Astrocyte (in vitro differentiated cells and primary cell): ENCODE measurements around the gene LMLN. TPM values are rescaled to one million over a fixed set of nuclear protein-coding genes. Genes with fewer than 3 reads are reported as not detected.

Source experiments
- DNase-seq: peaks from one replicate; pipeline ENCODE4 v3.0.0-alpha.2; 2010; ENCODE audit warnings: low read depth
- FAIRE-seq: peaks from 2 replicates; lab custom pipeline; 2011; peaks lifted over from hg19 to GRCh38; lab: Jason Lieb, UNC
- H2AFZ ChIP-seq: 2 replicates; pipeline ENCODE4 v1.6.0; 2012; ENCODE audit warnings: low read depth, low read length, inconsistent platforms
- H3K27ac ChIP-seq: 2 replicates; pipeline ENCODE4 v1.5.1; 2011; ENCODE audit warnings: low read depth, low read length, inconsistent platforms
- H3K27me3 ChIP-seq: 2 replicates; pipeline ENCODE4 v1.6.0; 2011; ENCODE audit warnings: low read length, inconsistent platforms; ENCODE audit not compliant: insufficient read depth
- H3K36me3 ChIP-seq: 2 replicates; pipeline ENCODE4 v1.5.1; 2011; ENCODE audit warnings: low read length, inconsistent platforms; ENCODE audit not compliant: insufficient read depth
- H3K4me1 ChIP-seq: 2 replicates; pipeline ENCODE4 v1.5.1; 2011; ENCODE audit warnings: low read length, inconsistent platforms; ENCODE audit not compliant: insufficient read depth
- H3K4me2 ChIP-seq: 2 replicates; pipeline ENCODE4 v1.6.0; 2012; ENCODE audit warnings: low read length, inconsistent platforms
- H3K4me3 ChIP-seq: 2 replicates; pipeline ENCODE4 v1.5.1; 2011; ENCODE audit warnings: low read depth, mild to moderate bottlenecking, low read length, inconsistent platforms; ENCODE audit not compliant: insufficient read depth
- H3K79me2 ChIP-seq: 2 replicates; pipeline ENCODE4 v1.6.0; 2012; ENCODE audit warnings: mild to moderate bottlenecking, low read length, inconsistent platforms; ENCODE audit not compliant: insufficient read depth
- H3K9ac ChIP-seq: 2 replicates; pipeline ENCODE4 v1.6.0; 2012; ENCODE audit warnings: mild to moderate bottlenecking, low read length, inconsistent platforms
- H3K9me3 ChIP-seq: 2 replicates; pipeline ENCODE4 v1.5.1; 2012; ENCODE audit warnings: low read depth, mild to moderate bottlenecking, low read length, inconsistent platforms; ENCODE audit not compliant: insufficient read depth
- H4K20me1 ChIP-seq: 2 replicates; pipeline ENCODE4 v1.6.0; 2012; ENCODE audit warnings: low read length, inconsistent platforms; ENCODE audit not compliant: insufficient read depth
- H3K27ac Mint-ChIP-seq: one replicate; pipeline ENCODE4 v1.8.0; 2021; ENCODE audit warnings: mild to moderate bottlenecking, mixed read lengths; ENCODE audit not compliant: unreplicated experiment
- H3K27me3 Mint-ChIP-seq: one replicate; pipeline ENCODE4 v1.8.0; 2021; ENCODE audit warnings: low read depth, mixed read lengths; ENCODE audit not compliant: unreplicated experiment
- H3K36me3 Mint-ChIP-seq: one replicate; pipeline ENCODE4 v1.8.0; 2021; ENCODE audit warnings: low read depth, mixed read lengths; ENCODE audit not compliant: unreplicated experiment
- H3K4me1 Mint-ChIP-seq: one replicate; pipeline ENCODE4 v1.8.0; 2021; ENCODE audit warnings: low read depth, mixed read lengths; ENCODE audit not compliant: unreplicated experiment
- H3K4me3 Mint-ChIP-seq: one replicate; pipeline ENCODE4 v1.8.0; 2021; ENCODE audit warnings: mild to moderate bottlenecking, moderate library complexity, mixed read lengths; ENCODE audit not compliant: unreplicated experiment
- H3K9me3 Mint-ChIP-seq: one replicate; pipeline ENCODE4 v1.8.0; 2021; ENCODE audit warnings: mild to moderate bottlenecking, mixed read lengths; ENCODE audit not compliant: unreplicated experiment
- EZH2 ChIP-seq: IDR thresholded peaks from 2 replicates; pipeline ENCODE4 v1.6.1; 2012; ENCODE audit warnings: mild to moderate bottlenecking, low read length, inconsistent platforms; ENCODE audit not compliant: insufficient read depth
- total RNA-seq: library from RNA; stranded (reverse); gene quantifications from 2 replicates; pipeline ENCODE4 v1.2.1, GENCODE V29; 2021
- TF ChIP-seq, protein P1 (sequence below): IDR thresholded peaks from 2 replicates; pipeline ENCODE4 v1.5.1; 2011; ENCODE audit warnings: low read depth, mild to moderate bottlenecking, inconsistent platforms, low read length, moderate library complexity; ENCODE audit not compliant: insufficient read depth

LMLN gene
- total RNA-seq, 1 donor from 2014 or later = 6.5 TPM

- H3K4me3 Mint-ChIP-seq = no peak overlapping the region
- Histone ChIP-seq H2AFZ (no peak overlapping the region), H3K4me1 (no peaks in the 10 kb centered on the region), H3K36me3 (no peaks in the 10 kb centered on the region), H3K4me2 (no peak overlapping the region), H3K27me3 (no peaks in the 10 kb centered on the region), H3K9me3 (no peaks in the 10 kb centered on the region), H3K79me2 (no peaks in the 10 kb centered on the region), H3K27ac (no peak overlapping the region), H4K20me1 (no peaks in the 10 kb centered on the region), H3K4me3 (no peak overlapping the region), H3K9ac (no peak overlapping the region)
- FAIRE-seq (no peak), DNase-seq (no peak)
- H3K4me1 Mint-ChIP-seq = no peaks in the 10 kb centered on the region
- H3K9me3 Mint-ChIP-seq = peaks cover 10% of the 10 kb centered on the region
- H3K36me3 Mint-ChIP-seq = peaks cover 2% of the 10 kb centered on the region
- H3K27me3 Mint-ChIP-seq = no peaks in the 10 kb centered on the region
- no peak overlapping the region for H3K27ac Mint-ChIP-seq
- TF ChIP-seq, protein P1, sequence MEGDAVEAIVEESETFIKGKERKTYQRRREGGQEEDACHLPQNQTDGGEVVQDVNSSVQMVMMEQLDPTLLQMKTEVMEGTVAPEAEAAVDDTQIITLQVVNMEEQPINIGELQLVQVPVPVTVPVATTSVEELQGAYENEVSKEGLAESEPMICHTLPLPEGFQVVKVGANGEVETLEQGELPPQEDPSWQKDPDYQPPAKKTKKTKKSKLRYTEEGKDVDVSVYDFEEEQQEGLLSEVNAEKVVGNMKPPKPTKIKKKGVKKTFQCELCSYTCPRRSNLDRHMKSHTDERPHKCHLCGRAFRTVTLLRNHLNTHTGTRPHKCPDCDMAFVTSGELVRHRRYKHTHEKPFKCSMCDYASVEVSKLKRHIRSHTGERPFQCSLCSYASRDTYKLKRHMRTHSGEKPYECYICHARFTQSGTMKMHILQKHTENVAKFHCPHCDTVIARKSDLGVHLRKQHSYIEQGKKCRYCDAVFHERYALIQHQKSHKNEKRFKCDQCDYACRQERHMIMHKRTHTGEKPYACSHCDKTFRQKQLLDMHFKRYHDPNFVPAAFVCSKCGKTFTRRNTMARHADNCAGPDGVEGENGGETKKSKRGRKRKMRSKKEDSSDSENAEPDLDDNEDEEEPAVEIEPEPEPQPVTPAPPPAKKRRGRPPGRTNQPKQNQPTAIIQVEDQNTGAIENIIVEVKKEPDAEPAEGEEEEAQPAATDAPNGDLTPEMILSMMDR = no peak
- TF ChIP-seq EZH2 = no peak
Measured at GRCh38 chr3:197974016-197974415, 14.0 kb downstream of the LMLN start.

- Mint-ChIP-seq H3K36me3 (peaks cover 5% of the 10 kb centered on the region), H3K9me3 (peaks cover 11% of the 10 kb centered on the region), H3K4me1 (no peaks in the 10 kb centered on the region), H3K27ac (no peak overlapping the region), H3K4me3 (no peak overlapping the region), H3K27me3 (no peaks in the 10 kb centered on the region)
- Histone ChIP-seq H3K79me2 (no peaks in the 10 kb centered on the region), H3K27me3 (no peaks in the 10 kb centered on the region), H3K9ac (no peak overlapping the region), H3K4me1 (no peaks in the 10 kb centered on the region), H3K36me3 (no peaks in the 10 kb centered on the region), H3K9me3 (no peaks in the 10 kb centered on the region), H4K20me1 (no peaks in the 10 kb centered on the region), H3K4me2 (no peak overlapping the region), H3K27ac (no peak overlapping the region), H3K4me3 (no peak overlapping the region), H2AFZ (no peak overlapping the region)
- DNase-seq (no peak), FAIRE-seq (no peak)
- TF ChIP-seq, protein P1 = no peak
- no peak for TF ChIP-seq EZH2
Measured at GRCh38 chr3:197975311-197975710, 15.3 kb downstream of the LMLN start.

DNA sequence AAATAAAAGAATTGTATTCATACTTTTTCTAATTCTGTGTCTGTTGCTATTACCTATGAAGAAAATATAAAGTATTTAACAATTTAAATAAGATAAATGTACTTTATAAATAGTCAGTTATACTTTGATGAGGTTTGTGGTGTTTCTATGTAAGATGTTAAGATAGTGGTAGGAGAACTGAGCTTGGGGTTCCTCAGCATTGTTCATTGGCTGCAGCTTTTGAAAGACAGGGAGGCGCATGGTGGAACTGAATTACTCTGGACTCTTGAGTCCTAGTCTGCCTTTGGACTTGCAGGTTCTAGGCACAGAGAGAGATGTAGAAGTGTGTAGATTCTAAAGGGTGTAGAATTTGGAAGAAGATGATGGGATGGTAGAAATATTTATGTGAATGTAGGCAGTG is 23.1 kb downstream of the LMLN start:
- Mint-ChIP-seq H3K36me3 (peaks cover 7% of the 10 kb centered on the region), H3K27ac (no peak overlapping the region), H3K9me3 (peaks cover 8% of the 10 kb centered on the region), H3K4me3 (no peak overlapping the region), H3K4me1 (no peaks in the 10 kb centered on the region), H3K27me3 (no peaks in the 10 kb centered on the region)
- no peak overlapping the region for H3K4me2 ChIP-seq
- TF ChIP-seq, protein P1 = no peak
- TF ChIP-seq EZH2 = no peak
- H3K4me3 ChIP-seq = no peak overlapping the region
- no peaks in the 10 kb centered on the region for H3K27me3 ChIP-seq
- H3K79me2 ChIP-seq = no peaks in the 10 kb centered on the region
- no peaks in the 10 kb centered on the region for H3K4me1 ChIP-seq
- no peaks in the 10 kb centered on the region for H4K20me1 ChIP-seq
- no peak for FAIRE-seq
- H3K9ac ChIP-seq = no peak overlapping the region
- H3K9me3 ChIP-seq = no peaks in the 10 kb centered on the region
- no peak for DNase-seq
- H3K36me3 ChIP-seq = no peaks in the 10 kb centered on the region
- no peak overlapping the region for H3K27ac ChIP-seq
- H2AFZ ChIP-seq = no peak overlapping the region
